HepG2 (cell line): ENCODE results near the gene PRPSAP1. TPM values are rescaled to one million over a fixed set of nuclear protein-coding genes. Genes with fewer than 3 reads are reported as not detected.
A peak's percentile ranks its signal among the peaks of the same experiment; 100 is the strongest.

ENCODE experiments used
- ARID4A ChIP-seq: sonication (generic); formaldehyde crosslinking; IDR thresholded peaks from 2 replicates; pipeline ENCODE4 v1.5.0; 2020; ENCODE audit warnings: mild to moderate bottlenecking, missing genetic modification reagents, borderline replicate concordance
- ATF1 ChIP-seq: IDR thresholded peaks from 2 replicates; pipeline ENCODE4 v1.6.1; 2016; ENCODE audit warnings: mild to moderate bottlenecking, control low read depth
- BCL6 ChIP-seq: IDR thresholded peaks from 2 replicates; pipeline ENCODE4 v1.6.1; 2016; ENCODE audit warnings: missing genetic modification reagents, missing compliant biosample characterization
- CC2D1A ChIP-seq: sonication (generic); formaldehyde crosslinking; IDR thresholded peaks from 2 replicates; pipeline ENCODE4 v1.8.1; 2023; ENCODE audit warnings: mild to moderate bottlenecking, missing genetic modification reagents
- CENPT ChIP-seq: sonication (generic); formaldehyde crosslinking; IDR thresholded peaks from 2 replicates; pipeline ENCODE4 v1.8.0; 2022; ENCODE audit warnings: low read depth, mild to moderate bottlenecking, moderate library complexity, missing genetic modification reagents
- HNF4A ChIP-seq: sonication (generic); formaldehyde crosslinking; IDR thresholded peaks from 2 replicates; pipeline ENCODE4 v1.4.0; 2020; ENCODE audit warnings: missing genetic modification reagents
- IKZF5 ChIP-seq: IDR thresholded peaks from 2 replicates; pipeline ENCODE4 v1.6.1; 2018; ENCODE audit warnings: missing genetic modification reagents, mild to moderate bottlenecking, missing compliant biosample characterization
- MAX ChIP-seq: IDR thresholded peaks from 2 replicates; pipeline ENCODE4 v1.6.1; 2012; ENCODE audit warnings: inconsistent platforms
- PRDM15 ChIP-seq: sonication (generic); formaldehyde crosslinking; IDR thresholded peaks from 2 replicates; pipeline ENCODE4 v1.4.0; 2020; ENCODE audit warnings: missing genetic modification reagents
- TFAP4 ChIP-seq: sonication (generic); IDR thresholded peaks from 2 replicates; pipeline ENCODE4 v1.6.1; 2016; ENCODE audit warnings: low read depth, borderline replicate concordance
- TGIF2 ChIP-seq: IDR thresholded peaks from 2 replicates; pipeline ENCODE4 v1.6.1; 2016; ENCODE audit warnings: control low read depth, missing compliant biosample characterization
- THAP11 ChIP-seq: IDR thresholded peaks from 2 replicates; pipeline ENCODE4 v1.6.1; 2016; ENCODE audit warnings: missing biosample characterization, missing genetic modification reagents
- ZNF512 ChIP-seq: sonication (generic); formaldehyde crosslinking; IDR thresholded peaks from 2 replicates; pipeline ENCODE4 v1.4.0; 2020; ENCODE audit warnings: mild to moderate bottlenecking, missing genetic modification reagents
- ZNF547 ChIP-seq: sonication (generic); formaldehyde crosslinking; IDR thresholded peaks from 2 replicates; pipeline ENCODE4 v1.5.1; 2020; ENCODE audit warnings: mild to moderate bottlenecking, missing genetic modification reagents
- ZNF772 ChIP-seq: sonication (generic); formaldehyde crosslinking; IDR thresholded peaks from 2 replicates; pipeline ENCODE4 v1.5.0; 2020; ENCODE audit warnings: mild to moderate bottlenecking, missing genetic modification reagents
- polyA plus RNA-seq, 8 experiments: library from polyadenylated mRNA; depleted of rRNA in 3 of 8; stranded (reverse) in 7 of 8; unstranded in 1 of 8; fragments of >200 nt; fragmentation: Illumina TruSeq in 4 of 8; extraction: Trizol in 4 of 8; gene quantifications; 2 replicates each; pipeline versions ENCODE4 v1.2.1 to v1.2.3, GENCODE V29; 2011 to 2016; ENCODE audit warnings: low read depth in 4 of 8, missing spikeins in 1 of 8, mixed read lengths in 1 of 8; ENCODE audit not compliant: insufficient read depth in 1 of 8
- total RNA-seq, 5 experiments: library from RNA; depleted of rRNA; stranded (reverse); fragments of >200 nt; fragmentation: Illumina TruSeq; extraction: Trizol; gene quantifications; 2 replicates each; pipeline ENCODE4 v1.2.3, GENCODE V29; 2016; ENCODE audit warnings: low read depth in 1 of 5

PRPSAP1 gene
- total and polyA plus RNA-seq, 2 of the 13 experiments (the other 11 are each of a cell fraction or from before 2014, with no cell fraction given): 91.1 to 314 TPM

- peak; percentile 52; the same call in 1 of the 2 replicates for TF ChIP-seq TFAP4
- peak; percentile 83 for TF ChIP-seq PRDM15 (CRISPR knock-in tag)
- TF ChIP-seq CC2D1A (CRISPR knock-in tag): no peak
- no peak for TF ChIP-seq ZNF772 (CRISPR knock-in tag)
- no peak for TF ChIP-seq CENPT (CRISPR knock-in tag)
- TF ChIP-seq TGIF2 (CRISPR knock-in tag): peak; percentile 75
- TF ChIP-seq ATF1: no peak
- TF ChIP-seq IKZF5 (CRISPR knock-in tag): no peak
- TF ChIP-seq MAX: peak; percentile 42; the same call in 1 of the 2 replicates
- peak; percentile 32; the same call in 1 of the 2 replicates for TF ChIP-seq ARID4A (CRISPR knock-in tag)
- peak; percentile 4; the same call in 1 of the 2 replicates for TF ChIP-seq HNF4A (CRISPR knock-in tag)
- no peak for TF ChIP-seq ZNF512 (CRISPR knock-in tag)
- 0 out of 2 replicates have a peak, but pooled peaks have one; percentile 23 for TF ChIP-seq ZNF547 (CRISPR knock-in tag)
- no peak for TF ChIP-seq THAP11
- TF ChIP-seq BCL6: peak; percentile 90
Measured at GRCh38 chr17:76262732-76263344, 90.9 kb downstream of the PRPSAP1 start (continued).
